DOHH2 (cell line): ENCODE results near the gene WDFY4.

ENCODE experiments used
- CTCF ChIP-seq: fragments of 200-600 bp; sonication (generic); IDR thresholded peaks from one replicate; pipeline ENCODE4 v1.5.1; 2014; ENCODE audit warnings: antibody characterized with exemption, mild to moderate bottlenecking, low read depth, low read length; ENCODE audit not compliant: poor library complexity, severe bottlenecking
- EZH2phosphoT487 ChIP-seq: fragments of 200-600 bp; sonication (generic); IDR thresholded peaks from 2 replicates; pipeline ENCODE4 v1.6.1; 2017; ENCODE audit warnings: borderline replicate concordance, mild to moderate bottlenecking, antibody characterized with exemption, low read length, moderate library complexity, mixed read lengths

- no peak for TF ChIP-seq CTCF
- TF ChIP-seq EZH2phosphoT487 = no peak
These were observed 95.0 kb downstream of the WDFY4 start for GRCh38 chr10:48779546-48780152.
